Head of caudate nucleus (tissue), 42 donors: ENCODE measurements around the gene TFAP2E.
"Not testable (repeated sequence)": the region's sequence is repeated elsewhere in the genome, so short reads cannot be mapped to it uniquely, and the experiment has no call there.

Source experiments
- DNase-seq, 42 donors: peaks; one replicate each; pipeline versions ENCODE4 v3.0.0 to v3.0.0-alpha.2; 2020 to 2021; ENCODE audit warnings: mixed read lengths in 7 of 42
- intact Hi-C: fragments of 100-400 bp; cut with DNase I; formaldehyde crosslinking; loops from one replicate; pipeline ENCODE4 v1.15.0; 2022

TFAP2E gene

GRCh38 chr1:35565742-35566133 is 7.4 kb upstream of the TFAP2E start:
- intact Hi-C loops = loop anchor here (5.0 kb wide), 1 partner anchor 152 kb away; the partner anchor contains the start of gene C1orf216

DNA sequence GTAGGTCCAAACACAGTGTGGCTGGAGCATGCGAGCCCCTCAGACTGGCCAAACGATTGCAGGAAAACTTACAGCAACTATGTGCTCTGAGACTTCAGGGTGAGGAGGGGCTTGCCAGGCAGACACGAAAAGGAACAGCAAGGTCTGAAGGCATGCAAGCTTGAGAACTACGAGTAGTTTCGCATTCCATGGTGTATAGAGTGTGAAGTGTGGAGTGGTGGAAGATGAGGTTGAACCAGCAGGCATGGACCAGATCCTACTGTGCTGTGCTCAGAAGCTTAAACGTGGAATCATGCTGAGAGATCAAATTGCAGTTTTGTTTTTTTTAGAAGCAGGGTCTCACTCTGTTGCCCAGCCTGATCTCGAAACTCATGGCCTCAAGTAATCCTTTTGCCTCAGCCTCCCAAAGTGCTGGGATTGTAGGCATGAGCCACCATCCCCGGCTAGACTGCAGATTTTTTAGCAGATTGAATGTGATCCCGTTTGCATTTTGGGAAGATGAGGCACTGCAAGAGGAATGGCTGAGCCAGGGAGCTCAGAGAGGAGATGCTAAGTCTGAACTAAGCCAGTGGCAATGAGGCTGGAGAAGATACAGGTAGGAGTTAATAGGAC is 5.1 kb upstream of the TFAP2E start:
- intact Hi-C loops = loop anchor here (2.0 to 5.0 kb wide), 2 partner anchors 149 to 159 kb away; partner anchors contain the start of gene C1orf216
- peak in 2 of 42 donors; percentile 7 to 27 for DNase-seq

More at GRCh38 chr1:35565742-35566133, 7.4 kb upstream of the TFAP2E start:
- peak in 2 of 42 donors; percentile 9 to 30 for DNase-seq

GRCh38 chr1:35568975-35569395 is 4.1 kb upstream of the TFAP2E start:
- peak; percentile 58 to 92 (median 79) for DNase-seq
- intact Hi-C loops = loop anchor here (2.0 to 5.0 kb wide), 2 partner anchors 148 to 158 kb away; partner anchors contain the start of gene C1orf216

DNA sequence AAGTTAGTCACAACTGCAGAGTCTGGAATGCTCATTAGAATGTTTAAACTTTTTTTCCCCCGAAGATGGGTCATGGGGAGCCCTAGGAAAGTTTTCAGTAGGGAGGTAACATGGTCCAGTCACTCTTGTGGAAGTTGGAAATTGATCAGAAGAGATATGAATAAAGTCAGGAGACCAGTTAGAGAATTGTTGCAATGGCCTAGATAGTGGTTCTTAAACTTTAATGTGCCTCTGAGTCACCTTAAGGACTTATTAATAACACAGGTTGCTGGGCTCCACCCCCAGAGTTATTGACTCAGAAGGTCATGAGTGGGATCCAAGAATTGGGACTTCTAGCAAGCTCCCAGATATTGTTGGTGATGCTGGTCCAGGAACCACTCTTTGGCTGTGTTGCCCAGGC is 3.2 kb upstream of the TFAP2E start:
- DNase-seq = no peak
- intact Hi-C loops = loop anchor here (2.0 to 5.0 kb wide), 2 partner anchors 147 to 157 kb away; partner anchors contain the start of gene C1orf216

GRCh38 chr1:35570589-35571137 is 2.5 kb upstream of the TFAP2E start:
- DNase-seq = no peak
- intact Hi-C loops = no loop called here

DNA sequence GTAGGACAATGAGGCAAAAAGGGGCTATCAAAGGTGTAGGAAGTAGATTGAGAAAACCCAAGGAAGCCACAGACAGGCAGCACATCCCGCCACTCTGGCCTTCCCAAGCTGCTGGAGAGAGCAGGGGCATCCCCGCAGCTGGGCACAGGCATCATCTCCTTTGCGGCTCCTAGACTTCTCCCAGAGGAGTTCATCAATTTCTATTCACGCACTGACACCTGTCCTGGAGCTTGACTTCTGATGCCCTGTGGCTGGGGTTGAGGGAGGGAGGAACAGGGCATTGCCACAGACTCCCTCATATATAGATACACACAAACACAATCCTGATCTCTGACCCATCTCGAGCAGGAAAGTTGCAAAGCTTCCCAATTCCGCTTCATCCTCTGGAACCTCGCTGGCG is 1.9 kb upstream of the TFAP2E start:
- DNase-seq = peak in 1 of 42 donors; percentile 7
- intact Hi-C loops = no loop called here

GRCh38 chr1:35572296-35572695 is 818 bp upstream of the TFAP2E start:
- no peak for DNase-seq
- intact Hi-C loops = no loop called here

GRCh38 chr1:35574125-35574654 is 1.1 kb downstream of the TFAP2E start:
- intact Hi-C loops = no loop called here

GRCh38 chr1:35574655-35575415 is 1.7 kb downstream of the TFAP2E start:
- DNase-seq = no peak
- intact Hi-C loops = no loop called here

More at GRCh38 chr1:35574125-35574654, 1.1 kb downstream of the TFAP2E start:
- no peak for DNase-seq

GRCh38 chr1:35575416-35575958 is 2.4 kb downstream of the TFAP2E start:
- no peak for DNase-seq
- intact Hi-C loops = no loop called here

DNA sequence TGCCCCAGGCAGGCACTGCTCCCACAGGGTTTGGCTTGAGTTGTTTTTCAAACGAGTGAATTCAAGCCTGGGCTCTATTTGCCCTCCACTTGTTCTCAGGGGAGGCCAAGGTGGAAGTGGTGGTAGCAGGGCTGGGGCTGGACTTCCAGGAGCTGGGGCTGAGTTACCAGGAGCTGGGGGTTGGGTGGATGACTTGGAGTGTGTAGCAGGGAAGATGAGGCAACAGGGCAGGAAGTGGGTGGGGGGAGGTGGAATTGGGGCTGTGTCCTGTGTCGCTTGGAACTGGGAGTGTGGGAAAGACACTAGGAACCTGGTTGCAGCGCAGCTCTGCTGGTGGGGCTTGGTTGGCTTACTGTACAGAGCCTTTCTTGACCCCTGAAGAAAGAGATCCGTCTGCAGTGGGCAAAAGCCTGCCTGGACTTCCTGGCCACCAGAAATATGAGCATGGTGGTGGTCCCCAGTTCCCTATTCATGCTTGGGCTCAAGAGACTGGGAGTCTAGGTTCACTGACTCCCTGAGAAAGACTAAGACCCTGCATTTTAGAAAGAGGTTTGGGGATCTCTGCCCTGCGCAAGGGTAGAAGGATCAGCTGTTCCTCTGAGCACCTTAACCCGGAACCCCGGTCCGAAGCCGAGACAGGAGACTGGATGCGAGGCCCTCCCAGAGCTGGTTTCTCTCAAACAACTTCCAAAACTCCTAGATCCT is 3.1 kb downstream of the TFAP2E start:
- DNase-seq = no peak
- intact Hi-C loops = no loop called here

DNA sequence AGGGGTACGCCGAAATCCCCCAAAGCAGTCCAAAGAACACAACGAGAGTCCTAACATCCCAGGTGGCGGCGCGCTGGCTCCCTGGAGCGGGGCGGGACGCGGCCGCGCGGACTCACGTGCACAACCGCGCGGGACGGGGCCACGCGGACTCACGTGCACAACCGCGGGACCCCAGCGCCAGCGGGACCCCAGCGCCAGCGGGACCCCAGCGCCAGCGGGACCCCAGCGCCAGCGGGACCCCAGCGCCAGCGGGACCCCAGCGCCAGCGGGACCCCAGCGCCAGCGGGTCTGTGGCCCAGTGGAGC is 3.6 kb downstream of the TFAP2E start:
- intact Hi-C loops, DNase-seq: not testable (repeated sequence)

GRCh38 chr1:35577071-35577998 is 4.2 kb downstream of the TFAP2E start:
- DNase-seq = no peak
- intact Hi-C loops = no loop called here

GRCh38 chr1:35580949-35581388 is 7.9 kb downstream of the TFAP2E start:
- DNase-seq = no peak
- intact Hi-C loops = no loop called here

DNA sequence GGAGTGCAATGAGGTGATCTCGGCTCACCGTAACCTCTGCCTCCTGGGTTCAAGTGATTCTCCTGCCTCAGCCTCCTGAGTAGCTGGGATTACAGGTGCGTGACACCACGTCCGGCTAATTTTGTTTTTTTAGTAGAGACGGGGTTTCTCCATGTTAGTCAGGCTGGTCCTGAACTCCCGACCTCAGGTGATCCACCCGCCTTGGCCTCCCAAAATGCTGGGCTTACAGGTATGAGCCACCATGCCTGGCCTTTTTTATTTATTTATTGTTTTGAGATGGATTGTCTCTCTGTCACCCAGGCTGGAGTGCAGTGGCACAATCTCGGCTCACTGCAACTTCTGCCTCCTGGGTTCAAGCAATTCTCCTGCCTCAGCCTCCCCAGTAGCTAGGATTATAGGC is 8.5 kb downstream of the TFAP2E start:
- DNase-seq, intact Hi-C loops: not testable (repeated sequence)

DNA sequence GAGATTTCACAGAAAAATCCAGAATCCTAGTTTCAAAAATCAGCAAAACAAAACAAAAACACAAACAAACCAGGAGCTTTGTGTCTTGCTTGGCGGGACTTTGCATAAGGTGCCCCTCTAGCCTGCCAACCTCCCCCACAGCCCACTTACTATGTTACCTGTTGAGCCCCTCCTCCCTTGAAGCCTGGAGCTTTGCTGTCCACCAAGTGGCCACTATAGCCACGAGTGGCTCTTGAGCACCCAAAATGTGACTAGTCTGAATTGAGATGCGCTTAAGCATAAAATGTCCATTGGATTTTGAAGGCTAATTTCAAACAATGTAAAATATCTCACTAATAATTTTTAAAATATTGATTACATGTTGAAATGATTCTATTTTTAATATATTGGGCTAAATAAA is 12.2 kb downstream of the TFAP2E start:
- DNase-seq = no peak
- intact Hi-C loops = no loop called here

GRCh38 chr1:35585805-35586204 is 12.7 kb downstream of the TFAP2E start:
- DNase-seq, intact Hi-C loops: not testable (repeated sequence)

GRCh38 chr1:35586808-35587207 is 13.7 kb downstream of the TFAP2E start:
- intact Hi-C loops = no loop called here
- no peak for DNase-seq
